ENCODE measurements around the gene ARID1A. TPM values are rescaled to one million over a fixed set of nuclear protein-coding genes. Genes with fewer than 3 reads are reported as not detected.

ARID1A gene
- total RNA-seq, 2 experiments from 2014 or later: 122 to 123 TPM

DNA sequence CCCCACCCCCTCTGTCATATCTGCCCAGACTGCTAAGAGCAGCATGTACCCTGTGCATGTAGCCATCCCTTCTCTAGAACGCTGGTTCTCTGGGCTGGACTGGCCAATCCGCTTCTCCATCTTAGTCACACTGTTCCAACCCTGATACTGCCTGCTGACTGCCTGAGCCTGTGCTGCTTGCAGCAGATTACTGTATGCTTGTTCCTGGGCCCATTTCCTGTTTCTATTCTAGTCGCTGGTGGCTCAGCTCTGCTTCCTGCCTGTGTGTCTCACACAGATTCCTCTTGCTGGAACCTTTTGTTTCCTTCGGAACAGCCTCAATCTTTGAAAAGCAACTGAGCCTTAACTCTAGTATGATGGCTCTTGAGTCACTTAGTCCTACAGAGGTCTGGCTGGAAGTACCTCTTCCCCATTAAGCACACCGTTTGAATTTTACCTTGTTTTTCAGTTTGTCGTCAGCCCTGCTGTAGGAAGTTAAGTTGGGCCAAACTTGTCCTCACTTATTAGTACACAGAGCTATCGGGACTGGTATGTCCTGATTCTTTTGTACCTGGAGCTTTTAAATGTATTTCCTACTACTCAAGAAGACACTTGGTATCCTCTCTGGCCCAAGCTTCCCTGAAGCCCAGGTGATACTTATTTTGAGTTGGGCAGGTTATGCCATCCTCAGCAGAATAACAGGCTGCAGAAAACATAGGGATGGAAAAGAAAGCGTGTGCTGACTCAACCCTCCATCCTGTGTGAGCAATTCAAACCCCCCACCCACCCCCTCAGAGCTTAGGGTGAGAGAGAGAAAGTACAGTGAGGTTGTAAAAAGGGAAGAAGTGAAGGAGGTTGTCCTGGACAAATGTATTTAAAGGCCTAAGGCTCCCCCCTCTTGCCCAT is 48.5 kb downstream of the ARID1A start:
- ChIA-PET POLR2A (interaction anchor here (1.0 to 7.4 kb wide), 9 partner anchors 21 to 52 kb away, joined by 3 to 57 read pairs (median 4); partner anchors contain the start of genes ARID1A and PIGV), CTCF (interaction anchor here (0.9 to 6.8 kb wide), 21 partner anchors 12 to 202 kb away, joined by 3 to 44 read pairs (median 4); partner anchors contain the start of gene PIGV)
- Mint-ChIP-seq H3K27ac (peak overlapping the region; percentile 97), H3K4me1 (ENCODE audit: low read depth) (peaks cover 83% of the 10 kb centered on the region), H3K4me3 (peak overlapping the region; percentile 71), H3K36me3 (ENCODE audit: low read depth) (peaks cover 82% of the 10 kb centered on the region), H3K27me3 (ENCODE audit: low read depth) (no peaks in the 10 kb centered on the region), H3K9me3 (ENCODE audit: insufficient read depth) (no peaks in the 10 kb centered on the region)
- DNase-seq (peak; percentile 94), ATAC-seq (peak; percentile 98)

DNA sequence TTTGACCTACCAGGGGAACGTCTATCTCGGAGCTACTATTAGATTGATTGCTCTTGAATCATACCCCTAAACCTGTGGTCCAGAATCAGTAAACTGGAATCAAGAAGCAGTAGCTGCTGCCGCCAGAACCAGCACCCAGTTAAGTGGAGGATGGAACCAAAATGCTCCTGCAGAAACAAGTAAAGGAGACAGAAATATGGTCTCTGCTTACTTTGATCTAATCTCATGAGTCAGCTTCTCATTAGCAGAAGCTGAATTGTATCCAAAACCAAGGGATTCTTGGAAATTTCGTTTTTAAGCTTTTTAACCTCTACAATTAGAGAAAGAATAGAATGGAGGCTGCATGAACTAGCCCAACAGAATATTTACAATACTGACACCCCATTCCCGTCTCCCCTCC is 49.4 kb downstream of the ARID1A start:
- DNase-seq: no peak
- H3K4me1 Mint-ChIP-seq (ENCODE audit: low read depth): peaks cover 79% of the 10 kb centered on the region
- peak overlapping the region; percentile 97 for H3K27ac Mint-ChIP-seq
- H3K9me3 Mint-ChIP-seq (ENCODE audit: insufficient read depth): no peaks in the 10 kb centered on the region
- H3K36me3 Mint-ChIP-seq (ENCODE audit: low read depth): peaks cover 84% of the 10 kb centered on the region
- peak overlapping the region; percentile 71 for H3K4me3 Mint-ChIP-seq
- POLR2A ChIA-PET: interaction anchor here (1.1 to 7.4 kb wide), 5 partner anchors 21 to 53 kb away, joined by 3 to 57 read pairs (median 12); partner anchors contain the start of genes ARID1A and PIGV
- CTCF ChIA-PET: interaction anchor here (1.0 to 6.8 kb wide), 18 partner anchors 13 to 146 kb away, joined by 3 to 44 read pairs (median 4); partner anchors contain the start of gene PIGV
- no peaks in the 10 kb centered on the region for H3K27me3 Mint-ChIP-seq (ENCODE audit: low read depth)
- no peak for ATAC-seq

DNA sequence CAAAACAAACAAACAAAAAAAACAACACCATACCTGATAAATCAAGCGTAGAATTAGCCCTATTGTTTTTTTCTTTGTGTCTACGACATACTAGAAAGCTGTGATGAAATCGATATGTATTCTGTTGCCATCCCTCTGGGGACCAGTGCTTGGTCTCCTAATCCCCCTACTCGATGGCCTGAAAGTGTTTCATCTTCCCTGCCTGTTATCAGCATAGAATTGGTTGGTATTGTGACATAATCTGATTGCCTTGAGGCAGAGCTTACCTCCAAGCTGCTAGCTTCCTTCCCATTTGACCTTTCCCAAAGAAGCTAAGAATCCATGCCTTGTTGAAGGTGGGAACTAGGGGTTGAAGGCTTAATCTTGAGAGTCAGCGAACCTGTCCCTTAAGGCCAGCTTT is 51.2 kb downstream of the ARID1A start:
- Mint-ChIP-seq H3K27me3 (ENCODE audit: low read depth) (no peaks in the 10 kb centered on the region), H3K36me3 (ENCODE audit: low read depth) (peaks cover 79% of the 10 kb centered on the region), H3K9me3 (ENCODE audit: insufficient read depth) (no peaks in the 10 kb centered on the region), H3K4me3 (no peak overlapping the region), H3K4me1 (ENCODE audit: low read depth) (peaks cover 73% of the 10 kb centered on the region), H3K27ac (peak overlapping the region; percentile 63)
- DNase-seq: no peak
- ChIA-PET CTCF (interaction anchor here (1.4 to 6.8 kb wide), 5 partner anchors 14 to 144 kb away, joined by 3 to 44 read pairs (median 4); no protein-coding TSS in a partner anchor), POLR2A (interaction anchor here (0.7 to 7.4 kb wide), 4 partner anchors 11 to 55 kb away, joined by 3 to 57 read pairs (median 28); partner anchors contain the start of genes ARID1A and PIGV)
- no peak for ATAC-seq

DNA sequence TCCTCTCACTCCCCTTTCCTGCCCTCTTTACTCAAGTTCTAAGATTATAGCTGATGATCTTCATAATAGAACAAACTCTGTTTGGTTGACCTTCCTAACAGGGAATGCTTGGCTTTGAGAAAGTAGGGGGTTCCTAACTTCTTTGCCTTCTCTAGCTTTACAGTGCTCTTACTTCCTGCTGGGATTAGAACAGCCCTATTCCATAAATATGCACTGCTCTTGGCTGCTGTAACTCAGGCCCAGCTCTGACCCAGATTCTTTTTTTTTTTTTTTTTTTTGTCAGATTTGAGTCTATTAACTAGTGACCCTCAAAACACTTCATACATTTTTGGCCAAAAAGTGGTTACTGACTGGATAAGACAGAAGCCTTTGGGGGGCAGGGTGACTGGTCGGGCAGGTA is 52.5 kb downstream of the ARID1A start:
- Mint-ChIP-seq H3K9me3 (ENCODE audit: insufficient read depth) (no peaks in the 10 kb centered on the region), H3K4me1 (ENCODE audit: low read depth) (peaks cover 74% of the 10 kb centered on the region), H3K36me3 (ENCODE audit: low read depth) (peaks cover 82% of the 10 kb centered on the region), H3K27me3 (ENCODE audit: low read depth) (no peaks in the 10 kb centered on the region), H3K27ac (peak overlapping the region; percentile 50), H3K4me3 (no peak overlapping the region)
- DNase-seq (no peak), ATAC-seq (no peak)
- ChIA-PET CTCF (interaction anchor here (0.9 to 6.8 kb wide), 4 partner anchors 13 to 146 kb away, joined by 3 to 44 read pairs (median 4); no protein-coding TSS in a partner anchor), POLR2A (interaction anchor here (7.4 kb wide), 1 partner anchor 39 kb away, joined by 57 read pairs; the partner anchor contains the start of gene PIGV)

DNA sequence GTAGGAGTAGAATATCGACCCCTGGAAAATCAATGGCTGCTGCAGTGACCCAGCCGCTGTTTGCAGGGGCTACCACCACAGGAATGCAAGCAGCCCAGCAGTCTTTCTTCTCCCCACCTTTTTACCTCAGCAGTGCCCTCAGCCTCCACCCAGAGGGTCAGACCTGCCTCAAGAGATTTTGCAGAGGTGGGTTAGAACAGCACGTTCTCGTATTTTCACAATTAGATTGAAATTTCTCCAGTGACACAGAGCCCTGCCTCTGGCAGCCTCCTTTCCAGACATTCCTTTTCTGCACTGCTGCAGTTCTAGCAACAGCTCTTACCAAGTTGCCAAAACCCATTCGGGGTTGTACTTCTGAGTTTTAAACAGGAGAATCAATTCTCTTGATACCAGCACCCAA is 53.6 kb downstream of the ARID1A start:
- Mint-ChIP-seq H3K4me1 (ENCODE audit: low read depth) (peaks cover 70% of the 10 kb centered on the region), H3K9me3 (ENCODE audit: insufficient read depth) (no peaks in the 10 kb centered on the region), H3K36me3 (ENCODE audit: low read depth) (peaks cover 82% of the 10 kb centered on the region), H3K27ac (no peak overlapping the region), H3K4me3 (no peak overlapping the region), H3K27me3 (ENCODE audit: low read depth) (no peaks in the 10 kb centered on the region)
- DNase-seq: no peak
- CTCF ChIA-PET: interaction anchor here (1.1 kb wide), 1 partner anchor 40 kb away, joined by 3 read pairs; no protein-coding TSS in a partner anchor
- ATAC-seq: no peak
- POLR2A ChIA-PET: no interaction called here

DNA sequence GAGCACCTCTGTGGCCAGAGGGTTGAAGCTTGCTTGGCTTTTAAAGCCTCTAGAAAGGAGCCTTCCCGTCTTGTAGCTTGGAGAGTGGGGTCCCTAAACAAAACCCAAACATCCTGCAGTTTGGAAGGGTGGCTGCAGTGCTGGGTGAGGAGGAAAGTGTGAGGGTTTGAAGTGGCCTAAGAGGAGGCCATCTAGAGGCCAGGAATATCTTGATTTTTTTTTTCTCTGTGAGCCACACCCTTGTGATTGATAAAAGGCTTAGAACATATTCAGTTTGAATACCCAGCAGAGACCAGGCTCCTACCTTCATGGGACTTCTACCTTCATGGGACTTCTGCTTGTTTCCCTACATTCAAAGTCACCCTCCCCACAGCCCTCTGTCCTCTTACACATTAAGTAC is 54.6 kb downstream of the ARID1A start:
- ATAC-seq (no peak), DNase-seq (no peak)
- H3K4me3 Mint-ChIP-seq: no peak overlapping the region
- peak overlapping the region; percentile 17 for H3K27ac Mint-ChIP-seq
- ChIA-PET CTCF (no interaction called here), POLR2A (no interaction called here)
- H3K36me3 Mint-ChIP-seq (ENCODE audit: low read depth): peaks cover 76% of the 10 kb centered on the region
- no peaks in the 10 kb centered on the region for H3K27me3 Mint-ChIP-seq (ENCODE audit: low read depth)
- no peaks in the 10 kb centered on the region for H3K9me3 Mint-ChIP-seq (ENCODE audit: insufficient read depth)
- H3K4me1 Mint-ChIP-seq (ENCODE audit: low read depth): peaks cover 64% of the 10 kb centered on the region

DNA sequence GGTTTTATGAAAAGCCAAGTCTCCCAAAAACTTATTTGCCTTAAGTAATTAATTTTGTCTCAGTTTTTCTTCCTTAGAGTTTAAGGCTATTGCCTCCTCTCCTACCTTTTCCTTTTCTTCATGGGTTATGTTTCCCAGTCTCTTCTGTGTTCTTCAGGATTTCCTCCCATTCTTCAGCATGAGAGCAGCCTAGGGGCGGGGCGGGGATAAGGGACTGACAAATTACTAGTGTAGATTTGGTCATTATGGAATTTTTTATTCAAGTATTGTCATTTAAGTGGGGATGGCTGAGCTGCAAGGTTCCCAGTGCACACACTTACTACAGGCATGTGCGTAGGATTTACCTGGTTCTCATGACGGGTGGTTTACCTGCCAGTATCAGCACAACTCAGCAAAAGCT is 56.7 kb downstream of the ARID1A start:
- Mint-ChIP-seq H3K27ac (no peak overlapping the region), H3K9me3 (ENCODE audit: insufficient read depth) (no peaks in the 10 kb centered on the region), H3K27me3 (ENCODE audit: low read depth) (no peaks in the 10 kb centered on the region), H3K36me3 (ENCODE audit: low read depth) (peaks cover 64% of the 10 kb centered on the region), H3K4me3 (no peak overlapping the region), H3K4me1 (ENCODE audit: low read depth) (peaks cover 54% of the 10 kb centered on the region)
- ChIA-PET POLR2A (no interaction called here), CTCF (interaction anchor here (1.3 kb wide), 1 partner anchor 9 kb away, joined by 3 read pairs; no protein-coding TSS in a partner anchor)
- DNase-seq (no peak), ATAC-seq (no peak)

DNA sequence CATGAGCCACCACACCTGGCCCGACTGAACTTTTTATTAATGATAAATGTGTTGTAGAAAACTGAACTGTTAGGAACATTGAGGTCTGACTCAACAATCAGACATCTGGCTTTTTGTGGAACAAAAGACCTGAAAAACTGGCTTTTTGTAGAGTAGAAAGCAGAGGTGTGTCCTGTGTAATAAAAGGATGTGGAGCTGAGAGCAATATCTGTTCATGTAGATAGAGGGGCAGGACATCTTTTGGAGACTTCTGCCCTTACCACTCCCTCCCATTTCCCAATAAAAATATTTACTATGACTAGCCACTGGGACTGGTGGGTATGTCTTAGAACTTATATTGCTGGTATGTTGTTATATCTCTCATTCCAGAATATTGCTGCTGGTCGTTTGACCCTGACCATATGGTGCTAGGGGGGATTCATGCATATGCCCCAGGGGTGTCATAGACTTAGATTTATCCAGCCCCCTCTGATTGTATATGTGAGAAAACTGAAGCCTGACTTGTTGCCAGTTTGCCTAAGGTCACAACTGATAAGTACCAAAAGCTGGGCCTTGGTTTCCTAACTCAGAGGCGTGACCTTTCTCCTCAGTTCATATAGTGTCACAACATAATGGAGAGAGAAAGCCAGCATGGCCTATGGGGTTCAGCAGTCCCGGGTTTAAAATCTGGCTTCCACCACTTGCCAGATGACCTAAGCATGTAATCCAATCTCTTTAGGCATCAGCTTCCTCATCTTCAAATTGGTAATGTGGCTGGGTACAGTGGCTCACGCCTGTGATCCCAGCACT is 58.5 kb downstream of the ARID1A start:
- H3K27ac Mint-ChIP-seq: no peak overlapping the region
- DNase-seq: no peak
- no peaks in the 10 kb centered on the region for H3K27me3 Mint-ChIP-seq (ENCODE audit: low read depth)
- H3K4me1 Mint-ChIP-seq (ENCODE audit: low read depth): peaks cover 47% of the 10 kb centered on the region
- H3K4me3 Mint-ChIP-seq: no peak overlapping the region
- POLR2A ChIA-PET: interaction anchor here (1.0 to 1.1 kb wide), 2 partner anchors 33 to 35 kb away, joined by 3 read pairs; partner anchors contain the start of gene PIGV
- H3K9me3 Mint-ChIP-seq (ENCODE audit: insufficient read depth): no peaks in the 10 kb centered on the region
- ATAC-seq: no peak
- CTCF ChIA-PET: interaction anchor here (1.0 to 1.2 kb wide), 2 partner anchors 52 to 152 kb away, joined by 4 read pairs; no protein-coding TSS in a partner anchor
- peaks cover 61% of the 10 kb centered on the region for H3K36me3 Mint-ChIP-seq (ENCODE audit: low read depth)

DNA sequence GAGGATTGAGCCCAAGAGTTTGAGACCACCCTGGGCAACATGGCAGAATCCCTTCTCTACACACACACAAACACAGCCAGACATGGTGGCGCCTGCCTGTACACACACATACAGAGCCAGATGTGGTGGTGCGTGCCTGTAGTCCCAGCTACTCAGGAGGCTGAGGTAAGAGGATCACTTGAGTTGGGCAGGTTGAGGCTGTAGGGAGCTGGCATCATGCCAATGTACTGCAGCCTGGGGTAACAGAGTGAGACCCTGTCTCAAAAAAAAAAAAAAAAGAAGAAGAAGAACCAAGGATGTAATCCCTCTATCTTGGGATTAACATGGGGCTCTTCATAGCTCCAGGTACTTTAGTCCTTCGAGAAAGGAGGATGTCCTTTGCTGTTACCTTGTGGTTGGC is 62.5 kb downstream of the ARID1A start:
- Mint-ChIP-seq H3K4me3 (no peak overlapping the region), H3K9me3 (ENCODE audit: insufficient read depth) (no peaks in the 10 kb centered on the region), H3K4me1 (ENCODE audit: low read depth) (peaks cover 25% of the 10 kb centered on the region), H3K27me3 (ENCODE audit: low read depth) (no peaks in the 10 kb centered on the region), H3K27ac (peak overlapping the region; percentile 25), H3K36me3 (ENCODE audit: low read depth) (peaks cover 58% of the 10 kb centered on the region)
- ChIA-PET POLR2A (no interaction called here), CTCF (interaction anchor here (1.0 to 1.6 kb wide), 4 partner anchors 14 to 81 kb away, joined by 3 read pairs; no protein-coding TSS in a partner anchor)
- DNase-seq (no peak), ATAC-seq (no peak)

DNA sequence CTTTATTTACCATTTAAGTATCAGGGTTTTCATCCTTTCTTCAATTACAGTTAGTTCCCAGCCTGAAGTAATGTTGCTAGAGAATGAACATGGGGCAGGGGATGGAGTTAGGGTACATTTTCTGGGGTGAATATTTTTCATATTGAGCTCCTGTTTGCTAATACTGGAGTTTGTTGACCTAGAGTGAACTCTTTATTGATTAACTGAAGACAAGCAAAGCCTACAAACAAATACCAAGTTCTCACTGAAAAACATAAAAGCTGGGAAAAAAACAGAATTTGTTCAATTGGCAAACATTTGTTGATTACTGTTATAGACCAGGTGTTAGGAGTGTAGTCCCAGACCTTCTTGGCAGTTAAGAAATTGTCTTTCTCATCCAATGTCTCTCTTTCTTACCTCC is 63.7 kb downstream of the ARID1A start:
- Mint-ChIP-seq H3K27me3 (ENCODE audit: low read depth) (no peaks in the 10 kb centered on the region), H3K4me1 (ENCODE audit: low read depth) (peaks cover 24% of the 10 kb centered on the region), H3K27ac (peak overlapping the region; percentile 26), H3K36me3 (ENCODE audit: low read depth) (peaks cover 58% of the 10 kb centered on the region), H3K9me3 (ENCODE audit: insufficient read depth) (no peaks in the 10 kb centered on the region), H3K4me3 (no peak overlapping the region)
- CTCF ChIA-PET: interaction anchor here (0.7 to 1.3 kb wide), 5 partner anchors 24 to 157 kb away, joined by 3 to 4 read pairs (median 3); no protein-coding TSS in a partner anchor
- ATAC-seq (no peak), DNase-seq (no peak)
- POLR2A ChIA-PET: no interaction called here

DNA sequence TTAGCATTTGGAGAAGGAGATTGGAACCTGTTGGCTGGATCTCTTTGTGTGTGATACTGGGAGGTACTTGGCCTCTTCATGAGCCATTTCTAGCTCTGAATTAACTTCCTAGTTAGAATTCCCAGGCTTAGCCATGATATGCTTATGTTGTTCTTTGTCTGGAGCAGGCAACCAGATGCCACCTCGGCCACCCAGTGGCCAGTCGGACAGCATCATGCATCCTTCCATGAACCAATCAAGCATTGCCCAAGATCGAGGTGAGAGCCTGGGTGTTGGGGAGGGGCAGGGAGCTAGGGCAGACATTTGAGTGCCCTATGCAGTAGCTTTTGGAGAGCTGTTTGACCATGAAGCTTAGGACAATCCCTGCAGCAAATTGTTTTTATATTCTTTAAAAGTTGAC is 65.4 kb downstream of the ARID1A start:
- ChIA-PET POLR2A (interaction anchor here (1.2 kb wide), 1 partner anchor 68 kb away, joined by 3 read pairs; no protein-coding TSS in a partner anchor), CTCF (interaction anchor here (0.9 to 2.2 kb wide), 6 partner anchors 13 to 158 kb away, joined by 3 to 5 read pairs (median 3); no protein-coding TSS in a partner anchor)
- peak overlapping the region; percentile 35 for H3K27ac Mint-ChIP-seq

More for the DNA sequence above, 65.4 kb downstream of the ARID1A start:
- Mint-ChIP-seq H3K9me3 (ENCODE audit: insufficient read depth) (no peaks in the 10 kb centered on the region), H3K27me3 (ENCODE audit: low read depth) (no peaks in the 10 kb centered on the region), H3K36me3 (ENCODE audit: low read depth) (peaks cover 62% of the 10 kb centered on the region), H3K4me1 (ENCODE audit: low read depth) (peaks cover 18% of the 10 kb centered on the region), H3K4me3 (no peak overlapping the region)
- DNase-seq: no peak
- no peak for ATAC-seq

Data from activated CD8-positive, alpha-beta T cell treated with anti-CD3 and anti-CD28 coated beads, Interleukin-2, amount 10 ng/mL, durations not matched to agents 7 days and 5 days (primary cell).